Fibroblast of gingiva (primary cell): ENCODE data around the gene KBTBD8.
A peak's percentile ranks its signal among the peaks of the same experiment; 100 is the strongest.

ENCODE experiments used
- DNase-seq: peaks from one replicate; pipeline ENCODE4 v3.0.0-alpha.2; 2011; ENCODE audit warnings: low read depth

The KBTBD8 gene

GRCh38 chr3:66998113-66998903 is at the start of gene KBTBD8:
TSS of gene KBTBD8 (plus strand) at chr3:66998307. CDS start at chr3:66998356, 49 bp downstream.
- DNase-seq: peak; percentile 98

- DNase-seq: no peak
Measured at GRCh38 chr3:66948838-66949237, 49.3 kb upstream of the KBTBD8 start.

GRCh38 chr3:66949898-66950297 is 48.2 kb upstream of the KBTBD8 start:
- DNase-seq: no peak

- no peak for DNase-seq
Measured at GRCh38 chr3:66952357-66952756, 45.8 kb upstream of the KBTBD8 start.

- no peak for DNase-seq
Measured at GRCh38 chr3:66953934-66954445, 44.1 kb upstream of the KBTBD8 start.

GRCh38 chr3:66956742-66957141 is 41.4 kb upstream of the KBTBD8 start:
- no peak for DNase-seq

- no peak for DNase-seq
Measured at GRCh38 chr3:66957367-66957766, 40.7 kb upstream of the KBTBD8 start.

- no peak for DNase-seq
Measured at GRCh38 chr3:66958067-66958466, 40.0 kb upstream of the KBTBD8 start.

GRCh38 chr3:66962664-66963063 is 35.4 kb upstream of the KBTBD8 start:
- no peak for DNase-seq

- no peak for DNase-seq
Measured at GRCh38 chr3:66971245-66971644, 26.9 kb upstream of the KBTBD8 start.

- peak; percentile 57 for DNase-seq
Measured at GRCh38 chr3:66971891-66972551, 26.1 kb upstream of the KBTBD8 start.

- DNase-seq: no peak
Measured at GRCh38 chr3:66980791-66981190, 17.3 kb upstream of the KBTBD8 start.

GRCh38 chr3:66983101-66983500 is 15.0 kb upstream of the KBTBD8 start:
- DNase-seq: no peak

GRCh38 chr3:66985336-66985920 is 12.7 kb upstream of the KBTBD8 start:
- peak; percentile 8 for DNase-seq

GRCh38 chr3:66986406-66986805 is 11.7 kb upstream of the KBTBD8 start:
- no peak for DNase-seq

- DNase-seq: no peak
Measured at GRCh38 chr3:66989241-66989640, 8.9 kb upstream of the KBTBD8 start.

- no peak for DNase-seq
Measured at GRCh38 chr3:66989860-66990696, 8.0 kb upstream of the KBTBD8 start.

- peak; percentile 71 for DNase-seq
Measured at GRCh38 chr3:66991459-66991858, 6.6 kb upstream of the KBTBD8 start.

GRCh38 chr3:66993082-66993481 is 5.0 kb upstream of the KBTBD8 start:
- no peak for DNase-seq

GRCh38 chr3:66994588-66994987 is 3.5 kb upstream of the KBTBD8 start:
- no peak for DNase-seq

GRCh38 chr3:66996696-66997095 is 1.4 kb upstream of the KBTBD8 start:
- no peak for DNase-seq

GRCh38 chr3:66997560-66998112 is 471 bp upstream of the KBTBD8 start:
- DNase-seq: peak; percentile 75
